Neural cell (in vitro differentiated cells): Measurements from ENCODE around the gene DIAPH2. TPM values are rescaled to one million over a fixed set of nuclear protein-coding genes. Genes with fewer than 3 reads are reported as not detected.
A peak's percentile ranks its signal among the peaks of the same experiment; 100 is the strongest.

Experiments
- H2AFZ ChIP-seq: fragments of 200-600, 300-800 bp; sonication (generic), shearing (Covaris generic); 2 replicates; pipeline ENCODE4 v1.6.0; 2014; ENCODE audit warnings: low read depth, mild to moderate bottlenecking, antibody characterized with exemption, low read length, moderate library complexity
- H3F3A ChIP-seq: fragments of 200-600 bp; shearing (Covaris generic); 2 replicates; pipeline ENCODE4 v1.6.1; 2016; ENCODE audit warnings: mild to moderate bottlenecking, moderate library complexity, mixed read lengths, antibody characterized with exemption, low read length; ENCODE audit not compliant: insufficient read depth, poor library complexity, severe bottlenecking
- H3K27ac ChIP-seq: fragments of 200-600, 300-800 bp; sonication (generic), shearing (Covaris generic); 2 replicates; pipeline ENCODE4 v1.5.1; 2014; ENCODE audit warnings: mild to moderate bottlenecking, low read length, moderate library complexity
- H3K27me3 ChIP-seq: fragments of 300-800, 200-600 bp; sonication (generic), shearing (Covaris generic); 2 replicates; pipeline ENCODE4 v1.6.0; 2014; ENCODE audit warnings: mild to moderate bottlenecking, low read depth, low read length, moderate library complexity; ENCODE audit not compliant: insufficient read depth
- H3K36me3 ChIP-seq: fragments of 300-800, 200-600 bp; sonication (generic), shearing (Covaris generic); 2 replicates; pipeline ENCODE4 v1.5.1; 2014; ENCODE audit warnings: mild to moderate bottlenecking, antibody characterized with exemption, low read length, moderate library complexity; ENCODE audit not compliant: insufficient read depth
- H3K4me2 ChIP-seq: fragments of 300-800, 200-600 bp; sonication (generic), shearing (Covaris generic); 2 replicates; pipeline ENCODE4 v1.6.0; 2014; ENCODE audit warnings: mild to moderate bottlenecking, low read length
- H3K4me3 ChIP-seq: fragments of 300-800, 200-600 bp; sonication (generic), shearing (Covaris generic); 2 replicates; pipeline ENCODE4 v1.5.1; 2014; ENCODE audit warnings: mild to moderate bottlenecking, low read length, moderate library complexity
- H3K79me2 ChIP-seq: fragments of 200-600 bp; shearing (Covaris generic); replicated peaks from 2 replicates; pipeline ENCODE4 v1.6.0; 2014; ENCODE audit warnings: mild to moderate bottlenecking, low read length, moderate library complexity; ENCODE audit not compliant: insufficient read depth
- H3K9ac ChIP-seq: fragments of 300-800, 200-600 bp; sonication (generic), shearing (Covaris generic); 2 replicates; pipeline ENCODE4 v1.6.1; 2016; ENCODE audit warnings: mild to moderate bottlenecking, low read length, mixed read lengths
- H3K9me2 ChIP-seq: fragments of 200-600 bp; shearing (Covaris generic); 2 replicates; pipeline ENCODE4 v1.6.1; 2016; ENCODE audit warnings: mild to moderate bottlenecking, low read length, mixed read lengths; ENCODE audit not compliant: insufficient read depth
- H3K9me3 ChIP-seq: fragments of 200-600, 300-800 bp; sonication (generic), shearing (Covaris generic); 2 replicates; pipeline ENCODE4 v1.6.1; 2016; ENCODE audit warnings: mild to moderate bottlenecking, mixed run types, low read length, moderate library complexity, mixed read lengths
- H4K20me1 ChIP-seq: fragments of 200-600 bp; shearing (Covaris generic); 2 replicates; pipeline ENCODE4 v1.6.1; 2016; ENCODE audit warnings: mild to moderate bottlenecking, mixed run types; ENCODE audit not compliant: insufficient read depth
- EP300 ChIP-seq: fragments of 450-650 bp; conservative IDR thresholded peaks from 2 replicates; pipeline ENCODE4 v1.6.1; 2014; ENCODE audit warnings: antibody characterized with exemption, mild to moderate bottlenecking, moderate library complexity; ENCODE audit not compliant: poor library complexity, severe bottlenecking
- EZH2 ChIP-seq: fragments of 200-600, 300-800 bp; shearing (Covaris generic), sonication (generic); IDR thresholded peaks from 2 replicates; pipeline ENCODE4 v1.6.1; 2014; ENCODE audit warnings: antibody characterized with exemption, low read length, borderline replicate concordance, mild to moderate bottlenecking; ENCODE audit not compliant: insufficient read depth, poor library complexity, severe bottlenecking
- MXI1 ChIP-seq: fragments of 450-650 bp; conservative IDR thresholded peaks from 2 replicates; pipeline ENCODE4 v1.6.1; 2014; ENCODE audit warnings: antibody characterized with exemption, mild to moderate bottlenecking; ENCODE audit not compliant: poor library complexity, severe bottlenecking
- POLR2AphosphoS5 ChIP-seq: IDR thresholded peaks from 2 replicates; pipeline ENCODE4 v1.6.1; 2012
- RAD21 ChIP-seq: fragments of 450-650 bp; conservative IDR thresholded peaks from 2 replicates; pipeline ENCODE4 v1.6.1; 2014; ENCODE audit warnings: antibody characterized with exemption, mild to moderate bottlenecking, moderate library complexity
- SMC3 ChIP-seq: fragments of 450-650 bp; conservative IDR thresholded peaks from 2 replicates; pipeline ENCODE4 v1.6.1; 2014; ENCODE audit warnings: antibody characterized with exemption, mild to moderate bottlenecking, moderate library complexity; ENCODE audit not compliant: poor library complexity
- TAF1 ChIP-seq: IDR thresholded peaks from 2 replicates; pipeline ENCODE4 v1.6.1; 2012; ENCODE audit warnings: low read depth
- polyA plus RNA-seq: library from polyadenylated mRNA; depleted of rRNA; stranded (reverse); fragments of >200 nt; gene quantifications from 2 replicates; pipeline ENCODE4 v1.2.3, GENCODE V29; 2014
- TF ChIP-seq, protein P1 (sequence below): IDR thresholded peaks from 2 replicates; pipeline ENCODE4 v1.6.1; 2012; ENCODE audit warnings: borderline replicate concordance
- TF ChIP-seq, protein P2 (sequence below): fragments of 450-650 bp; IDR thresholded peaks from 2 replicates; pipeline ENCODE4 v1.5.1; 2014; ENCODE audit warnings: antibody characterized with exemption, mild to moderate bottlenecking, moderate library complexity; ENCODE audit not compliant: poor library complexity, severe bottlenecking

DIAPH2 gene
- polyA plus RNA-seq, 1 donor from 2014 or later = 0.07 TPM

DNA sequence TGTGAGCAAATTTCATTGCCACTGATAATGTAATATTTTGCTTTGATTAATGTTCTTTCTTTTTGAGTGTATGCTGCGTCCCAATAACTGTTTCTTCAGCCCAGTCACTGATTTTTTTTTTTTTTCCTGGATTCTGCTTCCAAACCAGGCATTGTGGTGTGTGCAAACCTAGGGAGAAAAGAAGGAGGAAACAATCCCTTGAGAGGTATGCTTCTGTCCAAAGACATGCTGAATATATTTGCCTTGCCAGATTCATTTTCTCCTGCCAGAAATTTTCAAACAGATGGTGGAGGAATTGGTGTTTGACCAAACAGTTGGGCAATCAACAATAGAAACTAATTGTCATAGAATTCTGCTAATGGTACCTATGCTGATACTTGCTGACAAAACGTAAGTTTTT is 952.6 kb downstream of the DIAPH2 start:
- Histone ChIP-seq H3K9me3 (no peaks in the 10 kb centered on the region), H2AFZ (no peak overlapping the region), H3K36me3 (no peaks in the 10 kb centered on the region), H4K20me1 (no peaks in the 10 kb centered on the region), H3K9ac (no peak overlapping the region), H3K79me2 (no peaks in the 10 kb centered on the region), H3K9me2 (no peaks in the 10 kb centered on the region), H3K27ac (no peak overlapping the region), H3K4me2 (no peak overlapping the region), H3K4me3 (no peak overlapping the region), H3K27me3 (no peaks in the 10 kb centered on the region), H3F3A (no peaks in the 10 kb centered on the region)
- TF ChIP-seq, protein P1, sequence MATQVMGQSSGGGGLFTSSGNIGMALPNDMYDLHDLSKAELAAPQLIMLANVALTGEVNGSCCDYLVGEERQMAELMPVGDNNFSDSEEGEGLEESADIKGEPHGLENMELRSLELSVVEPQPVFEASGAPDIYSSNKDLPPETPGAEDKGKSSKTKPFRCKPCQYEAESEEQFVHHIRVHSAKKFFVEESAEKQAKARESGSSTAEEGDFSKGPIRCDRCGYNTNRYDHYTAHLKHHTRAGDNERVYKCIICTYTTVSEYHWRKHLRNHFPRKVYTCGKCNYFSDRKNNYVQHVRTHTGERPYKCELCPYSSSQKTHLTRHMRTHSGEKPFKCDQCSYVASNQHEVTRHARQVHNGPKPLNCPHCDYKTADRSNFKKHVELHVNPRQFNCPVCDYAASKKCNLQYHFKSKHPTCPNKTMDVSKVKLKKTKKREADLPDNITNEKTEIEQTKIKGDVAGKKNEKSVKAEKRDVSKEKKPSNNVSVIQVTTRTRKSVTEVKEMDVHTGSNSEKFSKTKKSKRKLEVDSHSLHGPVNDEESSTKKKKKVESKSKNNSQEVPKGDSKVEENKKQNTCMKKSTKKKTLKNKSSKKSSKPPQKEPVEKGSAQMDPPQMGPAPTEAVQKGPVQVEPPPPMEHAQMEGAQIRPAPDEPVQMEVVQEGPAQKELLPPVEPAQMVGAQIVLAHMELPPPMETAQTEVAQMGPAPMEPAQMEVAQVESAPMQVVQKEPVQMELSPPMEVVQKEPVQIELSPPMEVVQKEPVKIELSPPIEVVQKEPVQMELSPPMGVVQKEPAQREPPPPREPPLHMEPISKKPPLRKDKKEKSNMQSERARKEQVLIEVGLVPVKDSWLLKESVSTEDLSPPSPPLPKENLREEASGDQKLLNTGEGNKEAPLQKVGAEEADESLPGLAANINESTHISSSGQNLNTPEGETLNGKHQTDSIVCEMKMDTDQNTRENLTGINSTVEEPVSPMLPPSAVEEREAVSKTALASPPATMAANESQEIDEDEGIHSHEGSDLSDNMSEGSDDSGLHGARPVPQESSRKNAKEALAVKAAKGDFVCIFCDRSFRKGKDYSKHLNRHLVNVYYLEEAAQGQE = no peak
- TF ChIP-seq MXI1 (no peak), SMC3 (no peak), EZH2 (no peak), EP300 (no peak), TAF1 (no peak), POLR2AphosphoS5 (no peak), RAD21 (no peak)
- TF ChIP-seq, protein P2, sequence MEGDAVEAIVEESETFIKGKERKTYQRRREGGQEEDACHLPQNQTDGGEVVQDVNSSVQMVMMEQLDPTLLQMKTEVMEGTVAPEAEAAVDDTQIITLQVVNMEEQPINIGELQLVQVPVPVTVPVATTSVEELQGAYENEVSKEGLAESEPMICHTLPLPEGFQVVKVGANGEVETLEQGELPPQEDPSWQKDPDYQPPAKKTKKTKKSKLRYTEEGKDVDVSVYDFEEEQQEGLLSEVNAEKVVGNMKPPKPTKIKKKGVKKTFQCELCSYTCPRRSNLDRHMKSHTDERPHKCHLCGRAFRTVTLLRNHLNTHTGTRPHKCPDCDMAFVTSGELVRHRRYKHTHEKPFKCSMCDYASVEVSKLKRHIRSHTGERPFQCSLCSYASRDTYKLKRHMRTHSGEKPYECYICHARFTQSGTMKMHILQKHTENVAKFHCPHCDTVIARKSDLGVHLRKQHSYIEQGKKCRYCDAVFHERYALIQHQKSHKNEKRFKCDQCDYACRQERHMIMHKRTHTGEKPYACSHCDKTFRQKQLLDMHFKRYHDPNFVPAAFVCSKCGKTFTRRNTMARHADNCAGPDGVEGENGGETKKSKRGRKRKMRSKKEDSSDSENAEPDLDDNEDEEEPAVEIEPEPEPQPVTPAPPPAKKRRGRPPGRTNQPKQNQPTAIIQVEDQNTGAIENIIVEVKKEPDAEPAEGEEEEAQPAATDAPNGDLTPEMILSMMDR = no peak

DNA sequence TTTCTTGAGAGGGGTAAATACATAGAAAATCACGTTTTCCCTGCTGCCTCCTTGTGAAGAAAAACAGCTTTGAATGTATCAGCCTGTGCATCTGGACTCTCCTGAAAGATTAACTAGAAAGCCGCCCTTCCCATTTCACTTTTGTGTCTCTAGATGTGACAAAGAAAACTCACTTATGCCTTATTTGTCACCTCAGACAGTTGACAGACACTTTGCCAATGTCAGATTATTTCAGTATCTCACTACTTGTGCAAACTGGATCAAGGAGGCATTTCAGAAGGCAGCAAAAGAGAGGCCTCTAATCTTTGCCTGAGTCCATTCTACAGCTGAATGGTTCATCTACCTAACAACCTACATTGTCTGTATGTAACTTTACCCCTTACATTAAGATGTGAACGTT is 954.0 kb downstream of the DIAPH2 start:
- H3K9me2 ChIP-seq = no peaks in the 10 kb centered on the region
- H3K4me2 ChIP-seq = no peak overlapping the region
- no peaks in the 10 kb centered on the region for H3F3A ChIP-seq
- H3K27ac ChIP-seq = peak overlapping the region; percentile 39
- H3K36me3 ChIP-seq = no peaks in the 10 kb centered on the region
- no peak overlapping the region for H2AFZ ChIP-seq
- no peak overlapping the region for H3K9ac ChIP-seq
- H3K79me2 ChIP-seq = no peaks in the 10 kb centered on the region
- no peaks in the 10 kb centered on the region for H3K9me3 ChIP-seq
- H4K20me1 ChIP-seq = no peaks in the 10 kb centered on the region
- TF ChIP-seq EP300 (peak; percentile 58), TAF1 (no peak)
- H3K4me3 ChIP-seq = no peak overlapping the region
- no peaks in the 10 kb centered on the region for H3K27me3 ChIP-seq

DNA sequence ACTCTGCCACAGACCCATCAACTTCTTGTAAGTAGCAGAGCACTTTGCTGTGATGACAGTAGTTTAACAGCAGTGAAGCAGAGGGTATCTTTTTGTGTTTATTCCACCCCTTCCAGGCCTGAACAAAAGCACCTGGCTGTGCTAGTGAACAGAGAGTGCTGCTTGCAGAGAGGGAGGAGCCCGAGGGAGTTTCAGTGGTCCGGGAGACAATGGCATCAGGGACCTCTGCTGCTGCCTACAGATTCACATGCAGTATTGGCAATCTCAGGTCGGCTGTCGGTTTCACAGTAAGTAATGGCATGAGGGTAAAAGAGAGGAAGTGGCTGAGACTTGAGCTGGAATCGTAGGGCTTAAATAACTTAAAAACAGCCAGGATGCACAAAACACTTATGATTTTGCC is 954.9 kb downstream of the DIAPH2 start:
- H3K27ac ChIP-seq = no peak overlapping the region
- peak overlapping the region; percentile 13 for H3K4me3 ChIP-seq
- H3K9ac ChIP-seq = no peak overlapping the region
- no peaks in the 10 kb centered on the region for H4K20me1 ChIP-seq
- TF ChIP-seq RAD21 (no peak), POLR2AphosphoS5 (no peak), TAF1 (no peak), EZH2 (no peak), EP300 (no peak), MXI1 (no peak)
- TF ChIP-seq, protein P2 = no peak
- H3K79me2 ChIP-seq = no peaks in the 10 kb centered on the region
- H3K9me3 ChIP-seq = no peaks in the 10 kb centered on the region
- H3K36me3 ChIP-seq = no peaks in the 10 kb centered on the region
- no peak overlapping the region for H2AFZ ChIP-seq
- H3K9me2 ChIP-seq = no peaks in the 10 kb centered on the region
- no peak overlapping the region for H3K4me2 ChIP-seq
- no peaks in the 10 kb centered on the region for H3K27me3 ChIP-seq
- no peaks in the 10 kb centered on the region for H3F3A ChIP-seq
